Subcutaneous adipose tissue (tissue), 4 donors: Measurements from ENCODE around the gene IP6K2. TPM values are rescaled to one million over a fixed set of nuclear protein-coding genes. Genes with fewer than 3 reads are reported as not detected.

Experiments used
- CTCF ChIP-seq: fragments of 450-650 bp; IDR thresholded peaks from one replicate; pipeline ENCODE4 v1.5.1; 2016; ENCODE audit warnings: low read depth, mild to moderate bottlenecking, control low read depth, antibody characterized with exemption, moderate library complexity
- total RNA-seq, 4 donors: library from RNA; depleted of rRNA; stranded (reverse); fragments of >200 nt; gene quantifications; one replicate each; pipeline ENCODE4 v1.1.0, GENCODE V29; 2016

The IP6K2 gene
- total RNA-seq, 4 donors from 2014 or later: 70.3 to 106 (median 90.1) TPM

- no peak for TF ChIP-seq CTCF
These were observed 9.9 kb downstream of the IP6K2 start for GRCh38 chr3:48707157-48707556.

- TF ChIP-seq CTCF: no peak
These were observed 14.6 kb downstream of the IP6K2 start for GRCh38 chr3:48702320-48702920.

GRCh38 chr3:48700731-48701405 lies 16.2 kb downstream of the IP6K2 start:
- TF ChIP-seq CTCF: no peak

GRCh38 chr3:48698891-48699290 lies 18.1 kb downstream of the IP6K2 start:
- no peak for TF ChIP-seq CTCF

- TF ChIP-seq CTCF: no peak
These were observed 19.1 kb downstream of the IP6K2 start for GRCh38 chr3:48697952-48698351.

- TF ChIP-seq CTCF: no peak
These were observed 20.4 kb downstream of the IP6K2 start for GRCh38 chr3:48696601-48697000.

GRCh38 chr3:48696156-48696555 lies 20.9 kb downstream of the IP6K2 start:
- TF ChIP-seq CTCF: no peak
